HEK293 (cell line): Measurements from ENCODE around the gene ARHGAP15.

Experiments
- EGR2 ChIP-seq: fragments of 450-650 bp; formaldehyde crosslinking; IDR thresholded peaks from 2 replicates; pipeline ENCODE4 v1.5.1; 2016; ENCODE audit warnings: low read depth, missing biosample characterization, missing genetic modification characterization
- HOXC10 ChIP-seq: sonication (generic); formaldehyde crosslinking; IDR thresholded peaks from 2 replicates; pipeline ENCODE4 v1.8.1; 2023; ENCODE audit warnings: mild to moderate bottlenecking, missing genetic modification reagents
- ZBTB1 ChIP-seq: fragments of 450-650 bp; formaldehyde crosslinking; IDR thresholded peaks from 2 replicates; pipeline ENCODE4 v1.5.1; 2016; ENCODE audit warnings: missing biosample characterization, missing genetic modification characterization
- ZEB2 ChIP-seq: fragments of 450-650 bp; formaldehyde crosslinking; IDR thresholded peaks from 2 replicates; pipeline ENCODE4 v1.5.1; 2016; ENCODE audit warnings: missing biosample characterization, missing genetic modification characterization
- ZNF292 ChIP-seq: fragments of 450-650 bp; formaldehyde crosslinking; IDR thresholded peaks from 2 replicates; pipeline ENCODE4 v1.5.1; 2016; ENCODE audit warnings: low read depth, missing biosample characterization, missing genetic modification characterization, borderline replicate concordance
- ZSCAN30 ChIP-seq: fragments of 450-650 bp; IDR thresholded peaks from 2 replicates; pipeline ENCODE4 v1.5.1; 2018; ENCODE audit warnings: missing biosample characterization, mild to moderate bottlenecking, missing genetic modification characterization, moderate library complexity
- TF ChIP-seq, protein P1 (sequence below): fragments of 450-650 bp; formaldehyde crosslinking; IDR thresholded peaks from 2 replicates; pipeline ENCODE4 v1.5.1; 2016; ENCODE audit warnings: missing biosample characterization, missing genetic modification characterization

DNA sequence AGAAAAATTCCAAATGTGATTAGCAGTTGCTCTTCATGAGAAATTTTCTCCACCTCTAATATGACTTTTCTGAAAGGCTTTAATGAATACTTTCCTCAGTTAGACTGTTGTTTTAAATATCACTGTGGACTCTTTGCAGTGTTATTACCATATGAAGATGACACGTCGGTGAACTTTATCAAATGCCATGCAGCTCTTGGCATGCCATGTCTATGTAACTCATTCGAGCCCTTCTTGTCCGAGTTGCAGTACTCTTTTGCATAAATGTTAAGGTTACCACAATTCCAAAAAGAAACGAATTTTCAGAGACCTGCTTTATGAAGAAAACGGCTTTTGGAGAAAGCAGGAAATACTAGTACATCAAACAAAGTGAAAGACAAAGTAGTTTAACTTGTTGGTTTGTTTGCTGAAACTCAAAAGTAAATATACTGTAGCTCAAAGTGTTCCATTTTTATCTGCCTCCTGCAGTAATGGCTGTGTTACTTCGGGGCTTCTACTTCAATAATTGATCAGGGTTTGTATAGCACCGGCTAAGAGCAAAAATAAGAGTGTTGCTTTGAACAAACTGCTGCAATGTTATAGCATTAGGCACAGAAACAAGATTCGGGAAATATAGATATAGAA, 204.1 kb downstream of the ARHGAP15 start:
- TF ChIP-seq ZEB2 (tag by site-specific recombination): no peak
- no peak for TF ChIP-seq ZNF292 (tag by site-specific recombination)
- TF ChIP-seq, protein P1, sequence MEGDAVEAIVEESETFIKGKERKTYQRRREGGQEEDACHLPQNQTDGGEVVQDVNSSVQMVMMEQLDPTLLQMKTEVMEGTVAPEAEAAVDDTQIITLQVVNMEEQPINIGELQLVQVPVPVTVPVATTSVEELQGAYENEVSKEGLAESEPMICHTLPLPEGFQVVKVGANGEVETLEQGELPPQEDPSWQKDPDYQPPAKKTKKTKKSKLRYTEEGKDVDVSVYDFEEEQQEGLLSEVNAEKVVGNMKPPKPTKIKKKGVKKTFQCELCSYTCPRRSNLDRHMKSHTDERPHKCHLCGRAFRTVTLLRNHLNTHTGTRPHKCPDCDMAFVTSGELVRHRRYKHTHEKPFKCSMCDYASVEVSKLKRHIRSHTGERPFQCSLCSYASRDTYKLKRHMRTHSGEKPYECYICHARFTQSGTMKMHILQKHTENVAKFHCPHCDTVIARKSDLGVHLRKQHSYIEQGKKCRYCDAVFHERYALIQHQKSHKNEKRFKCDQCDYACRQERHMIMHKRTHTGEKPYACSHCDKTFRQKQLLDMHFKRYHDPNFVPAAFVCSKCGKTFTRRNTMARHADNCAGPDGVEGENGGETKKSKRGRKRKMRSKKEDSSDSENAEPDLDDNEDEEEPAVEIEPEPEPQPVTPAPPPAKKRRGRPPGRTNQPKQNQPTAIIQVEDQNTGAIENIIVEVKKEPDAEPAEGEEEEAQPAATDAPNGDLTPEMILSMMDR (tag by site-specific recombination): no peak
- TF ChIP-seq EGR2 (tag by site-specific recombination): no peak
- no peak for TF ChIP-seq ZSCAN30
- TF ChIP-seq ZBTB1 (tag by site-specific recombination): no peak
- TF ChIP-seq HOXC10 (CRISPR knock-in tag): no peak
